ENCODE results near the gene RBMS3. TPM values are rescaled to one million over a fixed set of nuclear protein-coding genes. Genes with fewer than 3 reads are reported as not detected.

Gene RBMS3
- total RNA-seq, 1 experiment from 2014 or later: 0.42 TPM

- ATAC-seq: no peak
- no peak overlapping the region for H3K4me3 ChIP-seq (replicated peaks in 1 of 2; ENCODE audit: low read depth in 1 of 2, low read length in 2 of 2)
- H3K27ac ChIP-seq (ENCODE audit: low read depth, low read length): no peak overlapping the region
- H2AFZ ChIP-seq (ENCODE audit: low read depth, low read length, poor library complexity, severe bottlenecking): no peak overlapping the region
- CTCF ChIA-PET: no interaction called here
- no peak overlapping the region for H3K4me2 ChIP-seq (ENCODE audit: low read length)
- no TSS peak for BruUV-seq (replicated peaks)
- no peak for DNase-seq (ENCODE audit: low read depth, low spot score)
- intact Hi-C loops (cut with micrococcal nuclease): no loop called here
- H3K36me3 ChIP-seq (ENCODE audit: control insufficient read depth in 1 of 2, insufficient read depth in 2 of 2, low read length in 2 of 2): no peaks in the 10 kb centered on the region
- no peaks in the 10 kb centered on the region for H3K4me1 ChIP-seq (ENCODE audit: control insufficient read depth in 1 of 2, insufficient read depth in 2 of 2, low read length in 2 of 2)
- H3K9me2 ChIP-seq (ENCODE audit: insufficient read depth): no peaks in the 10 kb centered on the region
- H3K79me2 ChIP-seq (ENCODE audit: insufficient read depth, low read length): no peaks in the 10 kb centered on the region
- no peaks in the 10 kb centered on the region for H4K20me1 ChIP-seq (ENCODE audit: insufficient read depth)
- POLR2A ChIA-PET: no interaction called here
- no peaks in the 10 kb centered on the region for H3K9me3 ChIP-seq (ENCODE audit: control insufficient read depth in 1 of 2, insufficient read depth in 1 of 2, low read depth in 1 of 2, low read length in 2 of 2)
- TF ChIP-seq MAX (IDR thresholded peaks at IDR 0.05): no peak
- no peak for TF ChIP-seq SP1 (IDR thresholded peaks at IDR 0.05; ENCODE audit: low read depth)
- TF ChIP-seq REST (IDR thresholded peaks at IDR 0.05; ENCODE audit: low read depth): no peak
- TF ChIP-seq ELF1 (IDR thresholded peaks at IDR 0.05; ENCODE audit: borderline replicate concordance, low read depth): no peak
- no peak for TF ChIP-seq ZBTB33 (IDR thresholded peaks at IDR 0.05; ENCODE audit: extremely low read depth, insufficient replicate concordance, low read length)
- TF ChIP-seq EGR1 (IDR thresholded peaks at IDR 0.05; ENCODE audit: low read depth): no peak
- no peak for TF ChIP-seq ATF3 (IDR thresholded peaks at IDR 0.05)
- TF ChIP-seq EZH2phosphoT487 (IDR thresholded peaks at IDR 0.05; ENCODE audit: borderline replicate concordance): no peak
- TF ChIP-seq CBX3 (IDR thresholded peaks at IDR 0.05; ENCODE audit: low read depth): no peak
- no peak for TF ChIP-seq FOSL1 (IDR thresholded peaks at IDR 0.05; ENCODE audit: low read depth)
- no peak for TF ChIP-seq CEBPB (IDR thresholded peaks at IDR 0.05; ENCODE audit: low read depth)
- TF ChIP-seq ZFX (IDR thresholded peaks at IDR 0.05): no peak
- TF ChIP-seq EZH2 (IDR thresholded peaks at IDR 0.05): no peak
- TF ChIP-seq JUND (IDR thresholded peaks at IDR 0.05): no peak
- no peak for TF ChIP-seq TCF7L2 (IDR thresholded peaks at IDR 0.05; ENCODE audit: borderline replicate concordance, extremely low read depth, insufficient read depth, insufficient read length)
- TF ChIP-seq POLR2A (IDR thresholded peaks at IDR 0.05; ENCODE audit: borderline replicate concordance, extremely low read depth, insufficient read depth, insufficient read length): no peak
- no peak for TF ChIP-seq YY1 (IDR thresholded peaks at IDR 0.05; ENCODE audit: extremely low read depth, insufficient replicate concordance, low read depth, low read length)
- TF ChIP-seq POLR2AphosphoS5 (IDR thresholded peaks at IDR 0.05; ENCODE audit: low read depth, low read length): no peak
- no peak for TF ChIP-seq SIN3A (IDR thresholded peaks at IDR 0.05; ENCODE audit: low read depth)
- no peak for TF ChIP-seq ZNF274 (IDR thresholded peaks at IDR 0.05; ENCODE audit: low read depth, low read length)
- no peaks in the 10 kb centered on the region for H3K27me3 ChIP-seq (ENCODE audit: insufficient read depth, low read length)
- no peak overlapping the region for H3K9ac ChIP-seq (ENCODE audit: low read length)
- RAD21 ChIA-PET (ENCODE audit: low non-redundant PET in 1 of 2, low total read pairs in 2 of 2, uncharacterized antibody in 2 of 2, unreplicated experiment in 2 of 2): no interaction called here
These were observed 74.0 kb downstream of the RBMS3 start for GRCh38 chr3:29354894-29355293.

Data from HCT116 (cell line).